ENCODE measurements around the gene ZNF628. TPM values are rescaled to one million over a fixed set of nuclear protein-coding genes. Genes with fewer than 3 reads are reported as not detected.

The ZNF628 gene
- total and polyA plus RNA-seq, 2 of the 8 experiments (the other 6 are each of a cell fraction or from before 2014, with no cell fraction given) = 1.7 to 10.8 TPM

GRCh38 chr19:55464662-55465054 is 11.8 kb upstream of the ZNF628 start, which contains the start of gene C19orf85:
C19orf85 (minus strand) TSS chr19:55464751; CDS start chr19:55464554, 197 bp downstream.
- Histone ChIP-seq H3K4me3 (ENCODE audit: extremely low read depth in 1 of 4, insufficient read depth in 2 of 4, low read depth in 3 of 4, low read length in 4 of 4) (no peak within 1 kb of the TSS), H3K27ac (ENCODE audit: low read depth, low read length) (no peak within 1 kb of the TSS), H2AFZ (ENCODE audit: low read length) (no peak within 1 kb of the TSS), H3K36me3 (ENCODE audit: control insufficient read depth in 2 of 4, insufficient read depth in 4 of 4, low read length in 3 of 4) (no peaks in the 10 kb centered on the region), H2AK5ac (ENCODE audit: low read depth, low read length) (peak within 1 kb of the TSS; percentile 84), H4K91ac (replicated peaks; ENCODE audit: insufficient read length, low read length) (peak within 1 kb of the TSS; percentile 97), H2BK5ac (ENCODE audit: low read depth, low read length) (peak within 1 kb of the TSS; percentile 24; the same call in 1 of the 2 replicates), H3K23ac (ENCODE audit: insufficient read length) (no peak within 1 kb of the TSS), H2BK20ac (ENCODE audit: low read length) (peak within 1 kb of the TSS; percentile 83), H4K5ac (ENCODE audit: insufficient read length, low read depth, low read length) (peak within 1 kb of the TSS; percentile 54), H3K14ac (ENCODE audit: insufficient read length) (no peak within 1 kb of the TSS), H3K4ac (replicated peaks; ENCODE audit: insufficient read length, low read depth, low read length) (peak within 1 kb of the TSS; percentile 88), H3K9ac (replicated peaks in 1 of 4; ENCODE audit: extremely low read depth in 1 of 4, low read depth in 3 of 4, low read length in 3 of 4) (no peak within 1 kb of the TSS), H3K18ac (ENCODE audit: extremely low read depth, low read length) (peak within 1 kb of the TSS; percentile 83), H3K9me3 (ENCODE audit: insufficient read depth in 2 of 2, low read depth in 1 of 2, low read length in 1 of 2) (no peaks in the 10 kb centered on the region), H2BK120ac (replicated peaks; ENCODE audit: low read depth, low read length) (peak within 1 kb of the TSS; percentile 6), H3K79me2 (ENCODE audit: control insufficient read depth in 1 of 2, insufficient read depth in 2 of 2, low read length in 2 of 2) (peaks cover 0 to 8% of the 10 kb centered on the region in 2 experiments; a peak in 2 of 4 replicates), H3K56ac (replicated peaks; ENCODE audit: insufficient read length, low read depth, low read length) (peak within 1 kb of the TSS; percentile 20), H2BK15ac (ENCODE audit: low read length) (peak within 1 kb of the TSS; percentile 72), H4K20me1 (replicated peaks in 1 of 2; ENCODE audit: control insufficient read depth in 1 of 2, insufficient read depth in 2 of 2, low read length in 2 of 2) (no peaks in the 10 kb centered on the region), H4K8ac (ENCODE audit: extremely low read depth, insufficient read depth, low read length) (peak within 1 kb of the TSS; percentile 87), H3K27me3 (replicated peaks in 1 of 4; ENCODE audit: control insufficient read depth in 3 of 4, extremely low read depth in 1 of 4, insufficient read depth in 3 of 4, low read length in 3 of 4) (no peaks in the 10 kb centered on the region; a peak in 1 of 7 replicates), H3K4me2 (ENCODE audit: insufficient read depth in 1 of 2, low read depth in 2 of 2, low read length in 2 of 2) (peak within 1 kb of the TSS; percentile 22 to 26; a peak in 2 of 4 replicates), H2BK12ac (ENCODE audit: low read depth, low read length) (peak within 1 kb of the TSS; percentile 94; the same call in 1 of the 2 replicates), H3K23me2 (ENCODE audit: low read depth, low read length) (peaks cover 1% of the 10 kb centered on the region; the same call in 1 of the 2 replicates), H3K79me1 (ENCODE audit: low read depth, low read length) (peaks cover 5% of the 10 kb centered on the region; the same call in 1 of the 2 replicates), H3K4me1 (replicated peaks in 1 of 4; ENCODE audit: control insufficient read depth in 3 of 4, insufficient read depth in 4 of 4, low read length in 3 of 4) (peaks cover 3 to 25% (median 17%) of the 10 kb centered on the region in 4 experiments)
- FAIRE-seq = no peak
- CTCF ChIA-PET (ENCODE audit: partially characterized antibody) = interaction anchor here (1.5 kb wide), 1 partner anchor 9 kb away, joined by 3 read pairs; no protein-coding TSS in a partner anchor
- POLR2A ChIA-PET (ENCODE audit: partially characterized antibody) = interaction anchor here (1.3 to 2.9 kb wide), 2 partner anchors 12 to 57 kb away, joined by 3 to 8 read pairs; partner anchors contain the start of genes UBE2S and ZNF628
- peak in 1 of 2 experiments; percentile 54 for DNase-seq (ENCODE audit: low read depth in 1 of 2, low spot score in 2 of 2)
- 41% methylated on average over 11 of the region's 14 CpGs; no CpG with 5 or more reads in 1 of the 2 experiments for WGBS, 2 experiments (ENCODE audit: extremely low coverage in 1 of 2, insufficient coverage in 1 of 2, insufficient read length in 1 of 2, insufficient replicate concordance in 2 of 2, low coverage in 1 of 2, low lambda C conversion rate in 2 of 2, missing lambda C conversion rate in 1 of 2)
- TF ChIP-seq HDAC2 (IDR thresholded peaks at IDR 0.05; ENCODE audit: borderline replicate concordance in 1 of 2, low read depth in 2 of 2, low read length in 2 of 2) (no peak), FOSL1 (IDR thresholded peaks at IDR 0.05; ENCODE audit: insufficient read depth, low read depth, low read length) (no peak), EGR1 (IDR thresholded peaks at IDR 0.05; ENCODE audit: borderline replicate concordance, low read depth, low read length) (no peak), JUND (IDR thresholded peaks at IDR 0.05; ENCODE audit: low read length) (no peak), JUN (IDR thresholded peaks at IDR 0.05; ENCODE audit: low read depth, low read length) (no peak), TEAD4 (IDR thresholded peaks at IDR 0.05; ENCODE audit: low read depth, low read length) (no peak), SP4 (IDR thresholded peaks at IDR 0.05; ENCODE audit: low read length) (no peak), SRF (IDR thresholded peaks at IDR 0.05; ENCODE audit: low read depth, low read length) (peak; percentile 75), BCL11A (IDR thresholded peaks at IDR 0.05; ENCODE audit: low read depth in 2 of 2, low read length in 2 of 2) (no peak), HDAC6 (IDR thresholded peaks at IDR 0.05; ENCODE audit: low read depth, low read length) (no peak), CTBP2 (IDR thresholded peaks at IDR 0.05; ENCODE audit: borderline replicate concordance, insufficient read depth, insufficient read length, low read length) (no peak)
- TF ChIP-seq, protein P1, sequence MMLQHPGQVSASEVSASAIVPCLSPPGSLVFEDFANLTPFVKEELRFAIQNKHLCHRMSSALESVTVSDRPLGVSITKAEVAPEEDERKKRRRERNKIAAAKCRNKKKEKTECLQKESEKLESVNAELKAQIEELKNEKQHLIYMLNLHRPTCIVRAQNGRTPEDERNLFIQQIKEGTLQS (IDR thresholded peaks at IDR 0.05; ENCODE audit: insufficient read depth, low read depth, low read length) = no peak
